MG63 (cell line): ENCODE data around the gene P2RY12. TPM values are rescaled to one million over a fixed set of nuclear protein-coding genes. Genes with fewer than 3 reads are reported as not detected.

Source experiments
- DNase-seq: peaks from one replicate; pipeline ENCODE4 v3.0.0-alpha.2; 2020
- H3K27me3 ChIP-seq: fragments of 250-450 bp; sonication (Bioruptor Pico); 2 replicates; pipeline ENCODE4 v1.5.1; 2020; ENCODE audit warnings: mild to moderate bottlenecking, moderate library complexity
- H3K36me3 ChIP-seq: fragments of 250-450 bp; sonication (Bioruptor Pico); 2 replicates; pipeline ENCODE4 v1.5.1; 2020; ENCODE audit warnings: mild to moderate bottlenecking, moderate library complexity
- H3K4me3 ChIP-seq: fragments of 250-450 bp; sonication (Bioruptor Pico); 2 replicates; pipeline ENCODE4 v1.5.1; 2020; ENCODE audit warnings: mild to moderate bottlenecking, moderate library complexity
- H3K9me3 ChIP-seq: fragments of 250-450 bp; sonication (Bioruptor Pico); 2 replicates; pipeline ENCODE4 v1.5.1; 2020; ENCODE audit warnings: mild to moderate bottlenecking, moderate library complexity
- total RNA-seq: library from RNA; depleted of rRNA; stranded (reverse); fragments of >200 nt; shearing (Covaris generic); gene quantifications from 2 replicates; pipeline ENCODE4 v1.2.3, GENCODE V29; 2014; ENCODE audit warnings: low replicate concordance; rRNA removed

Gene P2RY12
- total RNA-seq, 1 experiment from 2014 or later: not detected

DNA sequence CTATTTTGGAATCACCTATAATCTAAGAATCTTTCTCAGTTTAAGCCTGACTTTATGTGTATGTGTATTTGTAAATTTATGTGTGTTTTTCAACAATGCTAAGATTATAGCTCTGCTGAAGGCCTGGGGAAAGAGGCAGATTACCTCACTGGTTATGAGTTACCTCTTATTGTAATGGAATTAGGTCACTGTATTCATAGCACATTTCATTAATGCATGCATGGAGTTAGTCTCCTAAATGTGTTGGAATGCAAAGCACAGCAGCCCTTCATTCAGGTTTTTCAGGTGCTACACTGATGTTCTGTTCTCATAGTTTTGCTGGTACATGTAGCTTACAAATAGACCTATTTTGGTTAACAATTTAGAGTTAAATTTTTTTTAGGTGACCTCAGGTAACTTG is 77.4 kb downstream of the P2RY12 start:
- no peak for DNase-seq
- Histone ChIP-seq H3K36me3 (no peaks in the 10 kb centered on the region), H3K27me3 (no peaks in the 10 kb centered on the region), H3K9me3 (no peaks in the 10 kb centered on the region), H3K4me3 (no peak overlapping the region)

DNA sequence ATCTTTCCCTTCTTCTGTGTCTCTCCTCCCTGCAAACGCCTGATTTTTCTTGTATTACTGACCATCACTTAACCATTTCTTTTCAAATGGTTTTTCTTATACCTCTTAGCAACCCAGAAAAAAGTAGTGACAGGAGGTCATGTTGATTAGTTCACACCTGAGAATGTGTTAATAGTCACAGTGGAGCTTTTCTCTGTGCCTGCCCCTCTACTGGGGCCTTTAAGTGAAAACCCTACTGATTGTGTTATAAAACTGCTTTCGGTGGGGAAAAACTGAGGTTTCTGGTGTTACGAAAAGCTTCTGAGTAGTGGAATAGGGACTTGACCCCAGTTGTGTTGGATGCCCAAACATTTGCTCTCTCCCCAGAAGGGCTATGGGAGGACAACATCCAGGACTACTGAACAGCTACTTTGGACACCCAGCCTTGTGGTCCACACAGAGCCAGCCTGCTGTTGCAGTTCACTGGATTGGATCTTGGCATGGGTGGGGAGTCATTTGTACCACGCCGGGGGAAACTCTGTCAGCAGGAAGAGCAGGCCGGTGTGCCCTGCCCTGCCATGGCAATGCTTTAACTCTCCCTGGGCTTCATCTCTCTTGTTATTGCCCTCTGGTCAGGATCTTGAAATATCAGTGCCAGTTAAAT is 78.3 kb downstream of the P2RY12 start:
- no peaks in the 10 kb centered on the region for H3K9me3 ChIP-seq
- no peak for DNase-seq
- H3K27me3 ChIP-seq: no peaks in the 10 kb centered on the region
- no peak overlapping the region for H3K4me3 ChIP-seq
- H3K36me3 ChIP-seq: no peaks in the 10 kb centered on the region

DNA sequence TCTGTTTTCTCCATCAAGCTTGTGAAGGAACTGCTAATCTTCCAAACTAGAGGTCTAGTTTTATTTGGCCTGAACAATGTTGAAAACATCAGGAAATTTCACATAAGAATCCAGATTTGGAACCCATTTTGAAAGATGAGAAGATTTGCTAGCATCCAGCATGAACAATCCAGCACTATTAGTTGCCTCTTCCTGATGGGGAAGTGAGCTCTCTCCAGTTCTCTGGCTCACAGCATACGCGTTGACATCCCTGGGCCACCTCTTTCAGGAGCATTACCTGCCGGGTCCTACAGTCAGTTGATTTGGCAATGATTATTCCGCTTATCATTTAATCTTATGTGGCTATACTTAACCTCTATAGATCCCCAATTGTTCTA is 78.8 kb downstream of the P2RY12 start:
- Histone ChIP-seq H3K36me3 (no peaks in the 10 kb centered on the region), H3K4me3 (no peak overlapping the region), H3K27me3 (no peaks in the 10 kb centered on the region), H3K9me3 (no peaks in the 10 kb centered on the region)
- DNase-seq: peak; percentile 9

GRCh38 chr3:151305060-151305774 is 79.3 kb downstream of the P2RY12 start:
- no peaks in the 10 kb centered on the region for H3K27me3 ChIP-seq
- H3K4me3 ChIP-seq: peak overlapping the region; percentile 21
- H3K9me3 ChIP-seq: no peaks in the 10 kb centered on the region
- H3K36me3 ChIP-seq: no peaks in the 10 kb centered on the region
- DNase-seq: peak; percentile 95

DNA sequence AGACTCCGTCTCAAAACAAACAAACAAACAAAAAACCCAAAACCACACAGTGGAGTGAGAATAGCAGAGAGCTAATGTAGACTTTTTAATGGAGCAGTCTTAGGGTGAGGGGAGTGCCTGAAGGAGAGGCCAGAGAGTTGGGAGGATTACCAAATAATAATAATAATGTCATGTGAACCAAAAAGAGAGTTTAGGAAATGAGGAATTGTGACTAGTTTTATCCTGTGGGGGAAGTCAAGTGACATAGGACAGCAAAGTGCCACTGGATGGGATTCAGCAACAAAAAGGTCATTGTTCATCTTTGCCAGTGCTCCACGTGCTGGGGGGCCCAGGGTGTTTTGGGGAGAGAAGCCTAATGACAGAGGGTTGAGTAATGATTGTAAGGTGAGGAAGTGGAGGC is 80.8 kb downstream of the P2RY12 start:
- no peaks in the 10 kb centered on the region for H3K9me3 ChIP-seq
- DNase-seq: no peak
- no peaks in the 10 kb centered on the region for H3K36me3 ChIP-seq
- H3K27me3 ChIP-seq: no peaks in the 10 kb centered on the region
- no peak overlapping the region for H3K4me3 ChIP-seq

- Histone ChIP-seq H3K27me3 (no peaks in the 10 kb centered on the region), H3K36me3 (no peaks in the 10 kb centered on the region), H3K9me3 (no peaks in the 10 kb centered on the region), H3K4me3 (no peak overlapping the region)
- no peak for DNase-seq
Measured at GRCh38 chr3:151301787-151302186, 82.8 kb downstream of the P2RY12 start.

DNA sequence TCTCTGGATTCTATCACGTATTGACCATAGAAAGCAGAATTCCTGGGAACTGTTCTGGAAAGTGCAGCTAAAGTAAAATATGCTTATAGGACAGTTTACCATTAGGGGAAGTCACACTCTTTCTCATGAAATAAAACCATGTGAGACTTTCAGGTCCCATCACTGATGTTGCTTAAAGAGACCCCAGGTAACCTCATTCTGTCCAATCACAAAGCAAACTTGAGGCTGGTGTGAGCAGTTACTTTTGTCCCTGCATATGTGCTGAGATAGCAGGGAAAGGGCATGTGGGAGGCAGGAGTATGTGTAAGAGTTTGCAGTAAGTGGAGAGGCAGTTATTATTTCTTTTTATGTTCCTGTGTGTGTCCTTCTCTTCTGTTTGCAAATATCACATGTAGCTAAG is 84.0 kb downstream of the P2RY12 start:
- Histone ChIP-seq H3K27me3 (no peaks in the 10 kb centered on the region), H3K4me3 (no peak overlapping the region), H3K36me3 (no peaks in the 10 kb centered on the region), H3K9me3 (no peaks in the 10 kb centered on the region)
- DNase-seq: no peak

- no peaks in the 10 kb centered on the region for H3K9me3 ChIP-seq
- H3K27me3 ChIP-seq: no peaks in the 10 kb centered on the region
- no peak overlapping the region for H3K4me3 ChIP-seq
- H3K36me3 ChIP-seq: no peaks in the 10 kb centered on the region
- no peak for DNase-seq
Measured at GRCh38 chr3:151299006-151299405, 85.5 kb downstream of the P2RY12 start.

GRCh38 chr3:151297429-151297828 is 87.1 kb downstream of the P2RY12 start:
- DNase-seq: no peak
- H3K27me3 ChIP-seq: no peaks in the 10 kb centered on the region
- H3K4me3 ChIP-seq: no peak overlapping the region
- no peaks in the 10 kb centered on the region for H3K9me3 ChIP-seq
- no peaks in the 10 kb centered on the region for H3K36me3 ChIP-seq

DNA sequence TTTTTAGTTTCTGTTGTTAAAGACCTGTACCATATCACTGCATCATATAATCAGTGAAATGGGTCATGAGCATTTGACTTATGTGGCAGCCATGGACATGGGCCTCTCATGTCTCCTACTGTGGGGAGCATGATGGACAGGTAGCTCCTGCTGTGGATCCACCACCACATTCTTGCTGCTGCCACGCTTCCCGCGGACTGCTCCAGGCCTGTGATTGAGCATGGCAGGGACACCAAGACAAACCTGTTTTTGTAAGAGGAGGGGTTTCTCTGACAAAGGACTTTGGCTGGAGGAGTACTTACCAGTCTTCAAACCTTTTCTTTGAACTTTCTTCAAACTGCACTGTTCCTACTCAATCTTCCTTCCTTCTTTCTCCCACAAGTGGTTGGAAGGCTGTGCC is 88.3 kb downstream of the P2RY12 start:
- Histone ChIP-seq H3K9me3 (no peaks in the 10 kb centered on the region), H3K4me3 (no peak overlapping the region), H3K36me3 (no peaks in the 10 kb centered on the region), H3K27me3 (no peaks in the 10 kb centered on the region)
- no peak for DNase-seq

- no peaks in the 10 kb centered on the region for H3K27me3 ChIP-seq
- H3K36me3 ChIP-seq: no peaks in the 10 kb centered on the region
- DNase-seq: no peak
- H3K9me3 ChIP-seq: no peaks in the 10 kb centered on the region
- H3K4me3 ChIP-seq: no peak overlapping the region
Measured at GRCh38 chr3:151293127-151293526, 91.4 kb downstream of the P2RY12 start.

DNA sequence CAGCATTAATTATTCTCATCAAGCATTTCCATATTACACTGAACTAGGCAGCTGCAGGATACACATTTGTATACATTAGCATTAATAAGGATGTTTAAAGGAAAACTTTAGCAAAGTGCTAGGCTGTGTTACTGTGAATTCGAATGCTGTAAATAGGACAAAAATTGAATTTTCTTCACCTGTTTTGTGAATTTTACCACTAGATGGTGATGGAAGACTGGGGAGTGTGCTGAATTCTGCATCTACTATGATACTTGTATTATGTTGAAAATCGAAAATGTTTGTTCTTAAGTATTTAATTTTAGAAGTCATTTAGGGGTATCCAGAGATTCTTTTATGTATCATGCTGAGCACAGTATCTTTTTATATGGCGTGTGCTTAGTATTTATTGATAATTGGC is 93.9 kb downstream of the P2RY12 start:
- no peaks in the 10 kb centered on the region for H3K9me3 ChIP-seq
- no peak for DNase-seq
- H3K4me3 ChIP-seq: no peak overlapping the region
- no peaks in the 10 kb centered on the region for H3K27me3 ChIP-seq
- H3K36me3 ChIP-seq: no peaks in the 10 kb centered on the region

GRCh38 chr3:151289445-151289844 is 95.1 kb downstream of the P2RY12 start:
- DNase-seq: no peak
- Histone ChIP-seq H3K36me3 (no peaks in the 10 kb centered on the region), H3K27me3 (no peaks in the 10 kb centered on the region)

More at GRCh38 chr3:151289445-151289844, 95.1 kb downstream of the P2RY12 start:
- H3K4me3 ChIP-seq: no peak overlapping the region
- H3K9me3 ChIP-seq: no peaks in the 10 kb centered on the region

Other genes with a start within 250 kb of the P2RY12 start
- gene GPR171, start 181.5 kb downstream of the P2RY12 start, total RNA-seq: not detected in 2 replicates
- gene P2RY14, start 106.2 kb downstream of the P2RY12 start, total RNA-seq: not detected in 2 replicates
- 0.23 TPM in 1 of 2 replicates, not detected in the other for gene GPR87, start 67.9 kb downstream of the P2RY12 start, total RNA-seq
- gene P2RY13, start 55.2 kb downstream of the P2RY12 start, total RNA-seq: not detected in 2 replicates
- 0.10 TPM in 1 of 2 replicates, not detected in the other for gene IGSF10, start 76.3 kb upstream of the P2RY12 start, total RNA-seq